Right hindlimb (tissue), 1 donor: Measurements from ENCODE around the gene NREP.
A peak's percentile ranks its signal among the peaks of the same experiment; 100 is the strongest.

Experiments used
- DNase-seq: peaks from one replicate; pipeline ENCODE4 v3.0.0-alpha.2; 2018

NREP gene

GRCh38 chr5:111756581-111757354 lies at the start of gene NREP:
TSS of gene NREP (minus strand) at chr5:111757194. CDS start at chr5:111755772, 1,422 bp downstream.
- no peak for DNase-seq

- no peak for DNase-seq
Observed at GRCh38 chr5:111806753-111807152, 49.8 kb upstream of the NREP start.

- no peak for DNase-seq
Observed at GRCh38 chr5:111806156-111806555, 49.2 kb upstream of the NREP start.

DNA sequence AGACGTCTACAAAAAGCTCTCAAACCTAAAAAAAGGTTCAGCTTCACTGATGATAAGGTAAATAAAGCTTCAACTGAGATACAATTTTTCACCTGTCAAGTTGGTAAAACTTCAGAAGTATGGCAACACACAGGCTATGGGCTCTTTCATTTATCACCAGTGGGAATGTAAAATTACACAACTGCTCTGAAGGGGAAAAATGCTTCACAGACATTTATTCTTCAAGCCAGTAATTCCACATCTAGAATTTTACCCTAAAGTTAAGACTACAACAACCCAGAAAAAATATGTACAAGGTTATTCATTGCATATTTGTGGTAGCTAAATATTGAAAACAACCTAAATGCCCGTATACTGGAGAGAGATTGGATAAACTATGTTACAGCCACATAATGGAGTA lies 48.1 kb upstream of the NREP start:
- no peak for DNase-seq

DNA sequence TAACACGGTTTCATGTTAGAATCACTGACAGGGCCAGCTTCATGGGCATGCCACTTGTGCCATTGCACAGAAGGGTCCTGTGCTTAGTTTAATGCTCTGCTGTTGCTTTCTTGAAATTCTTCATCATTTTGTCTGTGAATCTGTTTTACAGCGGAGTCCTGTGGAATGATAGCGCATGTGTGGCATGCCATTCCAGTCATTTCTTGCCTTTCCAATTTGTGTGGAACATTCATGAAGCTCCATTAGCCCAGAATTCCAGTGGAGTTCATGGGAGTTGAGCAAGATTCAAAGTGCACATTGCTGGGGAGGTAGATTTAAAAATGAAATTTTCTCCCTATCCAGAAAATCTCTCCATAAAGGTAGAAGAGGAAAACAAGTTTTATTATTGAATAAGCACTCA lies 43.4 kb upstream of the NREP start:
- DNase-seq, result no peak

DNA sequence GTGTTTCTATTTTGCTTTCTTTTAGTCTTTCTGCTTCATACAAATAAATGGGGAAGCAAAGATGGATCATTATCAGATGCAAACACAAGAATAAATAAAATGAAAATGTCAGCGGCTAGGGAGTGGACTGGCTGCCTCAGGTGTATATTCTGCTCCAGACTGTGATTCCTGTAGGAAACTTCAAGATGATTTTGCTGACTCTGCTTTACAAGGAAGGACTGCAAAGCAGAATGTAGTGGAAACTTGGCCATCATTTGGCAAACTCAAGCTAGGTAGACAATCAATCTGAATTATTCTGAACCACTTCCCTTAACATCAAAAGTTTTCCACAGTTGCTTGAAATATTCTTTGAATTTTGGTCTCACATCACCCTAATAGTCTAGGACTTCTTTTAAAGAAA lies 38.1 kb upstream of the NREP start:
- DNase-seq, result no peak

DNA sequence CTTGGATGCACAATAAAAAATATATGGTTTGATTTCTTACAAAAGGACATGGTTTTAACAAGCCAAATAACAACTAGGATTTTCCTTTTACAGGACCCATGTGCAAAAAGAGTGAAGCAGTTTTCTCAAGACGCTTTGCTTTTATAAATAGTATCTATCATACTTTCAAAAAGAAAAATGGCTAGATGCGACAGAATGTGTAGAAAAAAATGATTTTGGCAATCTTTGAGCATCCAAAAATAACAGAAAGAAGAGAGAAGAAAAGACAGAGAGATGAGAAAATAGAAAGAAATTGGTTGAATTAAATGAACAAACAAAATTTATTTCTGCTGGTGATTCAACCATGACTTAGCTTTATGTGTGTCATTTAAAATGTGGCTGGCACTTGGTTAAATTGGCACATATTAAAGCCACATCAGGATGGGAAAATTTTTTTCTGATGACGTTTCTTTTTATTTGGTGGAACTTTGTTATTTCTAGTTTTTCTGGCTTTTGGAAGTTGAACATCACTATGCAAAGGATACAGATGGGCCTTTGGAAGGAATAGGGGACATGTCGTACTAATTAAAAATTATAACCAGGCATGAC lies 35.6 kb upstream of the NREP start:
- DNase-seq, result no peak

- DNase-seq, result no peak
Observed at GRCh38 chr5:111790295-111790694, 33.3 kb upstream of the NREP start.

- DNase-seq, result no peak
Observed at GRCh38 chr5:111787006-111787405, 30.0 kb upstream of the NREP start.

DNA sequence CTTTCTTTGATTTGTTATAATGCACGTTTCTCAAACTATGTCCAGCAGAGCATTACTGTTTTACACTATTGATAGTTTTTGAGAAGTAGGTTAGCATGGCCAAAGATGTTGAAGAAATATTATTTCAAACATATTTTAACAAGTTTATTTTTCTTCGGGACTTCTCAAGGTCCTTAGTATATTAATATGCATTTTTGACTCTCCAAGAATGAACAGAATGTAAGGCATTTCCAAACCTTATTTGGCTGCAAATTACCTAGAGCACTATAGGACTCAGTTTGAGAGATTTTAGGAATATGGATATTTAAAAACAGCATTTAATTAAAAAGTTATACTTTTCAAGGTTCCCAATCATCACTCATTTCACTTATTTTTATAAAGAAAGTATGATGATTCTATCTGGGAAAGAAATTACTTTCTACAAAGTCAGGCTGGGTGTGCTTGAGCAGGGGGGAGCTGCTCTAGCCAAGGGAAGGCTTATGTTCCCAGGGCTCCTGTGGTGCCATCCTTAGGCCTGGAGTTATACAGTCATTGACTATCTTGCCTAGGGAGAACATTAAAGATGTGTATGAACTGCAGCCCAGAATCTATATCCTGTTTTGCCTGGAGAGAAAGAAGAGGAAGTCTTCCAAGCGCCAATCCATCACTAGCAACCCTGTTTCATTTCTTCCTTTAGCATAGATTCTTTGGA lies 27.6 kb upstream of the NREP start:
- DNase-seq, result no peak

DNA sequence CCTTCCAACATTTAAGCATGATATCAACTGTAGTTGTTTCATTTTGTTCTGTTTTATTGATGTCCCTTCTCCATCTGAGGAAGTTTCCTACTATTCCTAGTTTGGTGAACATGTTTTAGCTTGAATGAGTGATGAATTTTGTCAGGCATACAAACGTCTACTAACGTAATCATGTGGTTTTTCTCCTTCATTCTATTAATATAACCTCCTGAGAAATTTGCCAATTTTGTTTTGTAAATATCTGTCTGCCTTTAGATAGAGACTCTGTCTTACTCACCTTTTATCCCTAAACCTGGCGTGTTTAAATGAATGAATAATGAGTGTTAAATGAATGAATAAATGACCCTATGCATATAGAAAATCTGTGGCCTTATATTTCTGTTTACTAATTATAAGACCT lies 26.5 kb upstream of the NREP start:
- DNase-seq, result no peak

GRCh38 chr5:111782216-111782615 lies 25.2 kb upstream of the NREP start:
- no peak for DNase-seq

- peak; percentile 40 for DNase-seq
Observed at GRCh38 chr5:111781200-111781599, 24.2 kb upstream of the NREP start.

DNA sequence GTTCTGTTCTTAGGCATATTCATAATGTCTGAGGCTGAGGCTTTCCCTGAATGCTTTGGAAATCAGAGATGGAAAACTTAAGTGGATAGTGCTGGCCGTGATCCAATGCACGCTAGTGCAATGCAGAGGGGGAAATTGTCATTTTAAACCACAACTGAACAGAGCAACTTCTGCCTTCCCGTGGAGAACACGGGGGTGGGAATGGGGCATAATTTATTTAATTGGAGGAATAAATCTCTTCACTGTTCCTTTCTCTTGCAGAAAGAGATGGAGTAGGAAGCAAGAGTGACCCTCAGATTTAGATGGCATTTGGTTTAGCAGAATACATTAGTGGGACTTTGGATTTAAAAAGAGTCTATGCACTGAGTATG lies 22.9 kb upstream of the NREP start:
- peak; percentile 79 for DNase-seq

DNA sequence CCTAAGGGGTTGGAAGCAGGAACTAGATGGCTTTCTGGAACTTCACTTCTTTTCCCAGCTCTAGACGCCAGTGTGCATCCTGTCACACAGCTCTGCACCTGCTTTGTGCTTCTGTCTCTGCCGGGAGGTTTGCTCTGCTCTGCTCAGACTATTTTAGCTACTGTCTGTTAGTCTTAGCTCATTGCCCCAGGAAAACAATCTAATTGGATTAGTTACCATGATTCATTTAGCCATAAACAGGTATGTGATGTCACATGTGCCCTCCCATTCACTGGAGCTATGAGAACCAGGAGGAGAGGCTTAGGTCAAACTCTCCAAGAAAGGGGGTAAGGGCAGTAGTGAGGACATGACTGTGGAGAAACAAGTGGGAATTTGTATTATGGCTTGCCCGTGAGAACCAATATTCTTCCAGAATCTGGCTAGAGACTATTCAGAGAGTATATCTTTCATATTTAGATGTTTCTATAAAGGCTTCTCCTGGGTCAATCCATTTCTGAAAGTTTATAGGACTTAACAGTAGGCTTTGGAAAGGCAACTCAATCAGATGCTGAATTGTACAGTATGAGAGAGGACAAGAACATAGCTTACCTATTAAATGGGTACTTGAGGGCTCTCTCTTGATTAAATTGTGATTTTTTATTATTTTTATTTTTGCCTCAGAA lies 22.4 kb upstream of the NREP start:
- no peak for DNase-seq

DNA sequence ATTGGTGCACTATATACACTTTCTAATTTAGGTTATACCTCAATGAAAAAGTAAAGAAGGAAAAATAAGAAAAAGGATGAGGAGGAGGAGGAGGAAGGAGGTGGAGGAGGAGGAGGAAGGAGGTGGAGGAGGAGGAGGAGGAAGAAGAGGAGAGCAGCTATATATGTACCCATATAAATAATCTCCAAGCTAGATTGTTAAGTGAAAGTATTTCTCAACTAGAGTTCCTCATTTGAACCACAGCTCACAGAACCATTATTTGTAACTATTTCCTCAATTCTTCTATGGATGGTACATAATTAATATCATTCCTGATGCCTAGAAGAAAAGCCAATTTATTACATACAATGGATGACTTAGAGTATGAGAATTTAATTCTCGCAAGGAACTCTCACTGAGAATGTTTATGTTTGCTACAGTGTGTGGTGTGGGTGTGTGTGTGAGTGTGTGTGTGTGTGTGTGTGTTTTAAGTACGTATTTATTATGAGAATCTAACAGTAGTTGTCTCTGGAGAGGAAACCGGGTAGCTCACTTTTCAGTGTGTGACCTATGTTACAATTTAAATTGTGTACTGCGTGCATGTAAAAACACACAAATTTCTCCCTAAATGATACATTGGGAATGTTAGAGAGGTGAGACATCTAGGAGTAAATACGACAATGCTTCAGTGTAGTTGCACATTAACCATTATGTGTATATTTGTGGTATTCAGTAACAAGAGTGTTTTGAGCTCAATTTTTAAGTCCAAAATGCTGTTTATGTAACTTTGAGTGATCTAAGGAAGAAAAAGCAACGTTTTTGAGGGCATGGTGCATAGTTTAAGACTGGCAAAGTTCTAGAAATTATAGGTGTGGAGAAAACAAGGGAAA lies 20.2 kb upstream of the NREP start:
- no peak for DNase-seq

GRCh38 chr5:111775224-111775623 lies 18.2 kb upstream of the NREP start:
- DNase-seq, result no peak

DNA sequence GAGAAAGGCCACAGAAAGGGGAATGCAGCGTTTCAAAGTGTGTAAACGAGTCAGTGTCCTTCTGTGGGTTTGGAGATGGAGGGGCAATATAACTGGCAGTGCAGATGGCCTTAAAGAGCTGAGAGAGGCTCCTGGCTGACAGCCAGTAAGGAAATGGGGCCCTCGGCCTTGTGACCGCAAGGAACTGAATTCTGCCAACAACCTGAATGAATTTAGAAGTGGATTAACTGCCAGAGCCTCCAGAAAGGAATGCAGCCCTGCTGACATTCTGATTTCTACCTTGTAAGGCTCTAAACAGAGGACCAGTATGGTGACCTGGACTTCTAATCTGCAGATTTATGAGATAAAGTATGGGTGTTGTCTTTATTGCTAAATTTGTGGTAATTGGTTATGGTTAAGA lies 17.5 kb upstream of the NREP start:
- DNase-seq, result peak; percentile 77

GRCh38 chr5:111772456-111773122 lies 15.6 kb upstream of the NREP start:
- DNase-seq, result no peak

GRCh38 chr5:111769541-111769940 lies 12.5 kb upstream of the NREP start:
- DNase-seq, result no peak

DNA sequence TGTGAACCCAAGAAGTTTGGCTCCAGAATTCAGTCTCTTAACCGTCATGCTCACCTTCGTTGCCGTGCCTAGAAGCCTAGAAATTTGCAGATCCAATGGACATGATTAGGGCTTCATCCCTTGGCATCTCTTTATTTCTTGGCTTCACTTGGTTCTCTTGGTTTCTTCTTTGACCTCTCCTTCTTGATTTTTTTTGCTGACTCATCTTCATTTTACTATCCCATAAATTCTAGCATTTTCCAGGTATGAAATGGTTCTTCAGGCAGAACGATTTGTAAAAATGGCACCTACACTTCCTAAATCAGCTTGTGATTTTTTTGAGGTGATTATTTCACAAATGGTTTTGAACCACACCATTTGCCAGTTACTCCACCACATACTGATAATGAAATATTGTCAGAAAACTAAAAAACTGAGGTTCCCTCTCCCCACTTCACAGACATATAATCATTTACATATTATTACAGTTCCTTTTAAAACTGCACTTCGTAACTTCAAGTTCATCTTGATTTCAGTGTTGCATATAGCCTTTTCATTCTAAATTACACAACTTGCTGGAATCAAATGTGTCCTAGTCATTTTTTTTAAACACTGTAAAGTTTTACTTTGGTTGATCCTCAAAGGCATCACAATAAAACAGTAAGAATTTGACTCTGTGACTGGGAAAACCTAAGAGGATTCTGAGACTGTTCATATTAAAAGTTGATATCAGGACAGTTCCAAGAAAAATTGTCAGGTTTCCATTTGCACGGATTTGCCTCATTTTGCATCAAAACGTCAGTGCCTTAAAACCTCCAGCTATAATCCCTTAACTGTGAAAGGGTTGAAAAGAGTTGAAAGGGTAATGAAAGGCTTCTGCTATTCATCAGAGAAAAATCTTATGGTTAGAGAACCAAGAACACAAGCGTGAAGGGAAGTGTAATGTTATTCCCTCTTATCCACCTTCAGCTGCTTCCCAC lies 8.9 kb upstream of the NREP start:
- no peak for DNase-seq
